GM19324 (cell line): ENCODE data around the gene PSEN2.
"Not testable (repeated sequence)": the region's sequence is repeated elsewhere in the genome, so short reads cannot be mapped to it uniquely, and the experiment has no call there.

Experiments used
- ATAC-seq: cut with Tn5 transposase; IDR thresholded peaks from one replicate; pipeline ENCODE4 v1.9.1; 2021; ENCODE audit warnings: mild to moderate bottlenecking, moderate library complexity; ENCODE audit not compliant: unreplicated experiment, low FRiP score

The PSEN2 gene

GRCh38 chr1:226908913-226909312 is 38.5 kb downstream of the PSEN2 start:
- no peak for ATAC-seq

DNA sequence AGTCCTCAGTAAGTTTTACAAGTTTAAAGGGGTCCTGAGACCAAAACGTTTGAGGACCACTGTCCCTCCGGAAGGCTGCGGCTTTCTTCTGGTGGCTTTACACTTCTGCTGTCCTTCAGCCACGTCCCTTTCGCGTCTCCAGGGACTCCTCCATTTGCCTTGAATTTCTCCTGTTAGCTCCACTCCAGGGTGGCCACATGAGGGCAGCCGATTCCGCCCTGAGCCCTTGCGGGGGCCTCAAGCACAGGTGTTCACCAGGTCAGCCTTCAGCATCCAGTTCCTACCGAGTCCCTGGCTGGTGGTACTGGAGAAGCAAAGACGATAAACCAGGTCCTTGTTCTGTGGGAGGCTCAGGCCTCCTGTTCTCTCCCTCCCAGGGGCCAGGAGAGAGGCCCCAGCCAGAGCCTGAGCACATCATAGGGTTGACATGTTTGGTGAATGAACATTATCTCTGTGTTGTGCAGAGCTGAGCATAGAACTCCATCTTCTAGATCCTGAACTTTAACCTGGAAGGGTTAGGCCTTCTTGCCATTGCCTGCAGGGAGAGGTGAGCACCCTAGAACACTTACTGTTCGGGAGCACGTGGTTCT is 42.3 kb downstream of the PSEN2 start:
- ATAC-seq, result peak; percentile 66

- ATAC-seq, result no peak
Observed at GRCh38 chr1:226915672-226915995, 45.2 kb downstream of the PSEN2 start.

GRCh38 chr1:226916497-226916896 is 46.1 kb downstream of the PSEN2 start:
- ATAC-seq, result no peak

DNA sequence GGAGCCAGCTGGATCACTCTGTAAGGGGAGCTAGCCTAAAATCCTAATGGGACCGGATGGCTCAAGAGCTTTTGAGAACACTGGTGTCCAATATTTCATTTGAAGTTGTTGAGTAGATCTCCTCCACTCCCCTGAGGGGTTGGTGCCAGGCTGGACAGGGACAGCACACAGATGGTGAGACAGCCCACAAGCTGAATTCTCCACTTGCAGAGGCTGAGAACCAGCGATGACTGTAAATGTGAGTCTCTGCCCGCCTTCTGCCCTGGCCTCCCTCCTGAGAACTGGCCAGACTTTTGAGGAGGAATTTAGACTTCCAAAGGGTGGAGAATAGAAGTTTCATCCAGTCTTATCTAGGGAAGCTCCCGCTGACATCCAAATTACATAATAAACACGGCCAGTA is 49.2 kb downstream of the PSEN2 start:
- ATAC-seq, result no peak

GRCh38 chr1:226919995-226920394 is 49.6 kb downstream of the PSEN2 start:
- ATAC-seq, result no peak

- ATAC-seq, result no peak
Observed at GRCh38 chr1:226920446-226920894, 50.1 kb downstream of the PSEN2 start.

GRCh38 chr1:226921504-226921903 is 51.1 kb downstream of the PSEN2 start:
- ATAC-seq, result no peak

DNA sequence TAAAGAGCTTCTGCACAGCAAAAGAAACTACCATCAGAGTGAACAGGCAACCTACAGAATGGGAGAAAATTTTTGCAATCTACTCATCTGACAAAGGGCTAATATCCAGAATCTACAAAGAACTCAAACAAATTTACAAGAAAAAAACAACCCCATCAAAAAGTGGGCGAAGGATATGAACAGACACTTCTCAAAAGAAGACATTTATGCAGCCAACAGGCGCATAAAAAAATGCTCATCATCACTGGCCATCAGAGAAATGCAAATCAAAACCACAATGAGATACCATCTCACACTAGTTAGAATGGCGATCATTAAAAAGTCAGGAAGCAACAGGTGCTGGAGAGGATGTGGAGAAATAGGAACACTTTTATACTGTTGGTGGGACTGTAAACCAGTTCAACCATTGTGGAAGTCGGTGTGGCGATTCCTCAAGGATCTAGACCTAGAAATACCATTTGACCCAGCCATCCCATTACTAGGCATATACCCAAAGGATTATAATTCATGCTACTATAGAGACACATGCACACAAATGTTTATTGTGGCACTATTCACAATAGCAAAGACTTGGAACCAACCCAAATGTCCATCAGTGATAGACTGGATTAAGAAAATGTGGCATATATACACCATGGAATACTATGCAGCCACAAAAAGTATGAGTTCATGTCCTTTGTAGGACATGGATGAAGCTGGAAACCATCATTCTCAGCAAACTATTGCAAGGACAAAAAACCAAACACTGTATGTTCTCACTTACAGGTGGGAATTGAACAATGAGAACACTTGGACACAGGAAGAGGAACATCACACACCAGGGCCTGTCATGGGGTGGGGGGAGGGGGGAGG is 59.1 kb downstream of the PSEN2 start:
- ATAC-seq, result not testable (repeated sequence)

DNA sequence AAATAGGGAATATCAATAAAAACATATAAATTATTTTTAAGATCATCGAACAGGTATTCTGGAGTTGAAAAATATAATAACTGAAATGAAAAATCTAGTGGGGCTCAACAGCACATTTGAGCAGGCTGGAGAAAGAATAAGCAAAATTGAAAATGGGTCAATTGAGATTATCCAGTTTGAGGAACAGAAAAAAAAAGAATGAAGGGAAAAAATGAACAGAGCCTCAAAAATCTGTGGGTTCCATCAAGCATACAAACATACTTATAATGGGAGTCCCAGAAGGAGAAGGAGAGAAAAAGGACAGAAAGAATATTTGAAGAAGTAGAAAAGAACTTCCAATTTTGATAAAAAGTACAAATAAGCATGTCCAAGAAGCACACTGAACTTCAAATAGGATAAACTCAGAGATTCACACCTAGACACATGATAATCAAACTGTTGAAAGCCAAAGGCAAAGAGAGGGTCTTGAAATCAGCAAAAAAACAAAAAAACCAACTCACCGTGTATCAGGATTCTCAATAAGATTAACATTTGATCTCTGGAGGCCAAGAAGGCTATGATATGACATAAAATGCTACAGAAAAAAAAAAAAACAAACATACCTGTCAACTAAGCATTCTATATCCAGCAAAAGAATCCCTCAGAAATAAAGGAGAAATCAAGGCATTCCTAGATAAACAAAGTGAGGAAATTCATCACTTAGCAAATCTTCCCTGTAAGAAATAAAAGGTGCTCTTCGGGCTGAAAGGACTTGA is 64.2 kb downstream of the PSEN2 start:
- ATAC-seq, result no peak

DNA sequence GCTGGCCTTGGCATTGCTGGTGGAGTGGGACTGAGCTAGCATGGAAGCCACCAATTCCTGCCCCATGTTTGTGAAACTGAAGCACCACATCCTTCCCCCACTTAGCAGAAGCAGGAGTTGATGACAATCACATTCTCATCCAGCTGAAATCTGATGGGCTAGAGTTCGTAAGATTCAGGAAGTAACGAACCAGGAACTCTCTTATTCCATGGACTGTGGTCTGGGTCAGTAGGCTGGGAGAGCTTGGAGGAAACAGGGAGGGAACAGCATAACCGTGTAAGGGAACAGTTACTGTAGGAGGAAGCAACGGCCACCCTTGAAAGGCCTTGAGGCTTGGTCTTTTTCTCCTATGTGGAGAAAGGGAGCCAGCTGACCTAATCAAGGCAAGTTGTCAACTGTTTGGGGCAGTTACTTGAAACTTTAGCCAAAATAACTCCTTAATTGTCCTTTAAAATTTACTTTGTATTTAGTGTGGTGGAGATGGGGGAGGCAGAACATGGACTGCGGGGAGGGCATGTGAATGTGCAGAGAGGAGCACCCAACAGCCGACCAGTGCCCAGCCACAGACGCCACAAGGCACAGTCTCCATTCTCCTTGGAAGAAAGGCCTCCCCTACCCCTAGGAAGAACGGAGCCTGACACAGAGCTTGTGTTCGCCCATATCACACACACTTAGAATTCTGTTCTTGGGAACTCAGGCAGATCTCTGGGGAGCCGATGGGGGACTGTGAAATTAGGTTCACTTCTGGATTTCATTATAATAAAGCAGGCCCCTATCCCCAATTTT is 67.7 kb downstream of the PSEN2 start:
- no peak for ATAC-seq

- no peak for ATAC-seq
Observed at GRCh38 chr1:226938903-226939437, 68.6 kb downstream of the PSEN2 start.

DNA sequence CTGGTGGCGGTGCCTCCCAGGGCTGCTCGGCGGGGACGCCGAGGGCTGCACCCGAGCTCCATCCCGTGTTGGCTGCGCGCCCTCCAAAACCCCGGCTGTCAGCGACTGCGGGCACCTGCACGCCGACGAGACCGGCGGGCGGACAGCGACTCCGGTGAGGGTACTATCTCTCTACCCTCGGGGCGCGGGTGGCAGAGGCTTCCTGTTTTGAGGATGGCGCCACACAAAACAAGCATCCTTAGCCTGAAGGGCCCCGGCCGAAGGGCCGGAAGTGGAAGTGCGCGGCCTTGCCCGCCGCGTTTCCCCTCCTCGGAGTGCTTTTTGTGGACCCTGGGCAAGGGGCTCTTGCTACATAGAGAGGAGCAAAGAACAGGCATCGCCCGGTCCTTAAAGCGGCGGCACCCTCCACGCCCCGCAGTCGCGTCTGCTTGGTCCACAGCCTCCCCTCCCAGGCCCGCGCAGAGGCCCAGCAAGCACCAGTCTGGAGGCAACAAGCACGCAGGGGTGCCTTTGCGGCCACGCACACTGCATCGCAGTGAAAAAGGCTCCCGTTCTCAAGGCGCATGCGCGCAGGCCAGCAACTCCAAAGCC is 69.1 kb downstream of the PSEN2 start:
- ATAC-seq, result peak; percentile 39

GRCh38 chr1:226940029-226940805 is 69.8 kb downstream of the PSEN2 start, which contains the start of gene COQ8A:
Gene COQ8A (plus strand): TSS chr1:226940294. CDS start chr1:226961386, 21,092 bp downstream.
- ATAC-seq, result peak; percentile 98

DNA sequence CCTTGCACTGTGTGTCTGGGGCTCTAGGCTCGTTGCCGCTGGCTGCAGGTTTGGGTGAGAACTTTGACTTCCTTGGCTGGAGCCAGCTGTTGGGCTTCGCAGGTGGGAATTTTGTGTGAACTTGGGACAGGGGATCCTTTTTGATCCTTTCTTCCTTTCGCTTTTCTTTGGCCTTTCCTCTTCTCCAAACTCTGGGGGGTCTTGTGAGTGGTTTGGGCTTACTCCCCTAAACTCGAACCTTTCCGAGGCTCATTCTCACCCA is 70.3 kb downstream of the PSEN2 start:
- no peak for ATAC-seq

DNA sequence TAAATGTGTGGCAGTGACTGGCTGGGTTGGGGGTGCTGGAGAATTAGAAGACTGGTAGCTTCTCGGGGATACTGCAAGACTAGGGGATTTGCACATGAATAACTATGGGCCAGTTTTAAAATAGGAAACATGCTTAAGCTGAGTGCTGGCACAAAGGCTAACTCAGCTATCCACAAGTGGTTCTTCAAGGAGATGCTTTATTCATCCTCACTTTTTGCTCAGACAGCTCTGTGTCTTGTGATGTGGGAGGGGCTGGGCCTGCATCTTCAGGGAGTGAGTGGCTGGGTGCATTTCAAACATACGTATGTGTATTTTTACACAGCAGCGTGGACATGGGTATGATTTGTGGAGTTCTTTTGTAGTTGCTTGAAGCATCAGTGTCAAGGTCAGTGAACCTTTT is 72.0 kb downstream of the PSEN2 start:
- no peak for ATAC-seq

GRCh38 chr1:226943156-226943555 is 72.7 kb downstream of the PSEN2 start:
- no peak for ATAC-seq

- ATAC-seq, result no peak
Observed at GRCh38 chr1:226943927-226944326, 73.5 kb downstream of the PSEN2 start.

- ATAC-seq, result no peak
Observed at GRCh38 chr1:226945106-226945857, 74.9 kb downstream of the PSEN2 start.
